ENCODE results near the gene TMEM94.
A peak's percentile ranks its signal among the peaks of the same experiment; 100 is the strongest.

- TF ChIP-seq POLR2A (IDR thresholded peaks at IDR 0.05): no peak
- TF ChIP-seq CTCF (IDR thresholded peaks at IDR 0.05): no peak
- TF ChIP-seq POLR2AphosphoS5 (IDR thresholded peaks at IDR 0.05): peak in 1 of 3 donors; percentile 7
- no peak for TF ChIP-seq EP300 (IDR thresholded peaks at IDR 0.05; ENCODE audit: low read depth)
These were observed 27.6 kb upstream of the TMEM94 start for GRCh38 chr17:75428543-75429469.
